Ishikawa (cell line): ENCODE data around the gene ACOX2.

ENCODE experiments used
- CEBPB ChIP-seq: IDR thresholded peaks from 2 replicates; pipeline ENCODE4 v1.6.1; 2012
- CREB1 ChIP-seq: IDR thresholded peaks from 2 replicates; pipeline ENCODE4 v1.6.1; 2012; ENCODE audit warnings: low read depth
- EP300 ChIP-seq: IDR thresholded peaks from 2 replicates; pipeline ENCODE4 v1.6.1; 2012; ENCODE audit warnings: borderline replicate concordance
- FOXM1 ChIP-seq: IDR thresholded peaks from 2 replicates; pipeline ENCODE4 v1.6.1; 2012; ENCODE audit warnings: low read depth, borderline replicate concordance
- NFIC ChIP-seq: IDR thresholded peaks from 2 replicates; pipeline ENCODE4 v1.6.1; 2012
- RAD21 ChIP-seq: IDR thresholded peaks from 2 replicates; pipeline ENCODE4 v1.6.1; 2012; ENCODE audit warnings: low read depth
- TAF1 ChIP-seq: IDR thresholded peaks from 2 replicates; pipeline ENCODE4 v1.6.1; 2012; ENCODE audit warnings: low read depth, mild to moderate bottlenecking
- TCF12 ChIP-seq: IDR thresholded peaks from 2 replicates; pipeline ENCODE4 v1.6.1; 2012; ENCODE audit warnings: low read depth
- TEAD4 ChIP-seq: IDR thresholded peaks from 2 replicates; pipeline ENCODE4 v1.6.1; 2012
- YY1 ChIP-seq: IDR thresholded peaks from 2 replicates; pipeline ENCODE4 v1.6.1; 2012; ENCODE audit warnings: low read depth
- ZBTB7A ChIP-seq: IDR thresholded peaks from 2 replicates; pipeline ENCODE4 v1.6.1; 2012; ENCODE audit warnings: low read depth
- TF ChIP-seq, protein P1 (sequence below): IDR thresholded peaks from 2 replicates; pipeline ENCODE4 v1.6.1; 2012; ENCODE audit warnings: low read depth, mild to moderate bottlenecking
- TF ChIP-seq, protein P2 (sequence below): IDR thresholded peaks from 2 replicates; pipeline ENCODE4 v1.6.1; 2012
- TF ChIP-seq, protein P3 (sequence below): IDR thresholded peaks from 2 replicates; pipeline ENCODE4 v1.6.1; 2012

ACOX2 gene

DNA sequence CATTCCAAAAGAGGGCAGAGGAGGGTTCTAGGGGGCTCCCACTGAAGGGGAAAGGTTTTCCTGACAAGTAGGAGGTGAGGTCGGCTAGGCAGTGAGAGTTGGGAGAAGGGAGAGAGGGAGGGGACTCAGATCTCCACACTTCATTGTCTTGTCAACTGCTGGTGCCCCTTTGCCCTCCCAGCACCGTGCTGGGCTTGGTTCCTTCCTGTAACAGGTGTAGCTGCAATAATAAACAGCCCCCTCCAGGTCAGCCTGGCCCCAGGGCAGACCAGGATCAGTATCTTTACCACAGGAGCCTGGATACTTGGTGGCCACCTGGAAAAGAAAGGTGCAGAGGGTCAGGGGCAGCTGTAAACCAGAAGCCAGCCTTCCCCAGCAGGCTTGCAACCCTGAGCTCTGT is 48.0 kb downstream of the ACOX2 start:
- TF ChIP-seq TEAD4 (no peak), EP300 (no peak)

DNA sequence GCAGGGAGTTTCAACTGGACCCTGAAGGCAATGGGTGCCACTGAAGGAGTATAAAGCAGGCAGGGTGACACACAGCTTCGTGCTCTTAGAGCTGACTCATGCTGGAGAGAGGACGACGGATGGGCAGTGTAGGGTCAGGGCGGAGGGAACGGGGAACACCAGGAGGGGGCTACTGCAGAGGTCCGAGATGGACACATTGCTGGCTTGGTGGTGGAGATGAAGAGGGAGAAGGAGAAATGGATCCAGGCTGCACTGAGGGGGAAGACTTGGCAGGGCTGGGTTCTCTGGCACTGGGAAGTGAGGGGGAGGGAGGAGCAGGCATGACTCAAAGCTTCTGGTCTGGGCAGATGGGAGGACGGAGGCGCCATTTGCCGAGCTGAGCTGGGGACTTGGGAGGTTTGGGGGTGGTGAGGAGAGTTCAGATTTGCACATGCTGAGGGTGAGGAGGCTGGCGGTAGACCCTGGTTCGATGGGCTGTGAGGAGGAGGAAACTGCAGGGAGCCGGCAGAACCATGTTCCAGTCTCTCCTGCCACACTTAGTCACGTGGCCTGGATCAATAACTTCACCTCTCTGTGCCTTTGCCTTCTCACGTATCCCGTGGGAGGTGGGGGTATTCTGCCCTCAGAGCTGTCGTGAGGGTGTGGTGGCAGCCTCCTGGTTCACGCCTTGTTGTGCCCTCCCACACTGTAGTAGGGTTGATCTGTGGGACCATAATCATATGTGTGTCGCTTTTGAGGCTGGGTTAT is 49.7 kb downstream of the ACOX2 start:
- TF ChIP-seq CREB1, result no peak

DNA sequence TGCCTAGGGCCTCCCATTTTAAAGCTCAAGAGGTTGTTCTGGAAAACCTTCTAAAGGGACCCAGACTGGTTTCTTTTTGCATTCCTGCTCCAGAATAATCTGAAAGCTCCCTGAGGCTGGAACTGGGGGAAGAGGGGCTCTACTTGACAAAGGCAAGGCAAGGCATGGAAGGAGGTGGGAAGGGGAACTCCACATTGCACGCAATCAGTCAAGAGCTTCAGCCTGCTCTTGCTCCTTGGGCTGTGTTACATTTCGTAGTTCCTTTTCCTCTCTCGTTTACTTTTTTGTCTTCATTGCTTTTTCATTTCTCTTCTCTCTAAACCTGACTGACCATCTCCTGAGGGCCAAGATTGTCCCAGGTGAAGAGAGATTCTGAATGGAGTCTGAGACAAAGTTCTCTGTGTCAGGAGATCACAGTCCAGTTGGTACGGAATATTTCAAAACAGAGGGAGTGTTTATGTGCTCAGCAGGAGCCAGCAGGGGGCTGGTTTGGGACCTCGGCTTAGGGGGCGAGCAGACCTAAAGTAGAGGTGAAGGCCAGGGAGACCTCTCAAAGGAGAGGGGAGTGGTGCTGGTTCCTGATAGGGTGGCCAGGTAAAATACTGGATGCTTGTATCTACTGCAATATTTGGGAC is 51.1 kb downstream of the ACOX2 start:
- TF ChIP-seq YY1 (no peak), TCF12 (no peak)

DNA sequence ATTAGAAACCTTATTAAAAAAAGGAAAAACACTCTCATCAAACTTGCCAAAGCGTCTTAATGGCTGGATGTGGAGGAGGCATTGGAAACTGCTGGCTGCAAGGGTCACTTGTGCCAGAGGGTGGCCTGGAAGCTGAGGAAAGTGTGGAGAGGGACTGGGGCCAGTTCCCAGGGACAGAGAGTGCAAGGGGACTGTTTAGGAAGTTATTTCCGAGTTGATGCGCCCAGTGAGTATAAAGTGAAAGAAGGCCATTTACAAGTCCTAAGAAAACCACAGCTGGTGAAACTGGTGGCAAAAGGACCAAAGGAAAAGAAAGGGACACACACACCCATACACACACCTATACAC is 52.3 kb downstream of the ACOX2 start:
- TF ChIP-seq NFIC (no peak), YY1 (no peak), TAF1 (no peak)
- TF ChIP-seq, protein P1, sequence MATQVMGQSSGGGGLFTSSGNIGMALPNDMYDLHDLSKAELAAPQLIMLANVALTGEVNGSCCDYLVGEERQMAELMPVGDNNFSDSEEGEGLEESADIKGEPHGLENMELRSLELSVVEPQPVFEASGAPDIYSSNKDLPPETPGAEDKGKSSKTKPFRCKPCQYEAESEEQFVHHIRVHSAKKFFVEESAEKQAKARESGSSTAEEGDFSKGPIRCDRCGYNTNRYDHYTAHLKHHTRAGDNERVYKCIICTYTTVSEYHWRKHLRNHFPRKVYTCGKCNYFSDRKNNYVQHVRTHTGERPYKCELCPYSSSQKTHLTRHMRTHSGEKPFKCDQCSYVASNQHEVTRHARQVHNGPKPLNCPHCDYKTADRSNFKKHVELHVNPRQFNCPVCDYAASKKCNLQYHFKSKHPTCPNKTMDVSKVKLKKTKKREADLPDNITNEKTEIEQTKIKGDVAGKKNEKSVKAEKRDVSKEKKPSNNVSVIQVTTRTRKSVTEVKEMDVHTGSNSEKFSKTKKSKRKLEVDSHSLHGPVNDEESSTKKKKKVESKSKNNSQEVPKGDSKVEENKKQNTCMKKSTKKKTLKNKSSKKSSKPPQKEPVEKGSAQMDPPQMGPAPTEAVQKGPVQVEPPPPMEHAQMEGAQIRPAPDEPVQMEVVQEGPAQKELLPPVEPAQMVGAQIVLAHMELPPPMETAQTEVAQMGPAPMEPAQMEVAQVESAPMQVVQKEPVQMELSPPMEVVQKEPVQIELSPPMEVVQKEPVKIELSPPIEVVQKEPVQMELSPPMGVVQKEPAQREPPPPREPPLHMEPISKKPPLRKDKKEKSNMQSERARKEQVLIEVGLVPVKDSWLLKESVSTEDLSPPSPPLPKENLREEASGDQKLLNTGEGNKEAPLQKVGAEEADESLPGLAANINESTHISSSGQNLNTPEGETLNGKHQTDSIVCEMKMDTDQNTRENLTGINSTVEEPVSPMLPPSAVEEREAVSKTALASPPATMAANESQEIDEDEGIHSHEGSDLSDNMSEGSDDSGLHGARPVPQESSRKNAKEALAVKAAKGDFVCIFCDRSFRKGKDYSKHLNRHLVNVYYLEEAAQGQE, result no peak

DNA sequence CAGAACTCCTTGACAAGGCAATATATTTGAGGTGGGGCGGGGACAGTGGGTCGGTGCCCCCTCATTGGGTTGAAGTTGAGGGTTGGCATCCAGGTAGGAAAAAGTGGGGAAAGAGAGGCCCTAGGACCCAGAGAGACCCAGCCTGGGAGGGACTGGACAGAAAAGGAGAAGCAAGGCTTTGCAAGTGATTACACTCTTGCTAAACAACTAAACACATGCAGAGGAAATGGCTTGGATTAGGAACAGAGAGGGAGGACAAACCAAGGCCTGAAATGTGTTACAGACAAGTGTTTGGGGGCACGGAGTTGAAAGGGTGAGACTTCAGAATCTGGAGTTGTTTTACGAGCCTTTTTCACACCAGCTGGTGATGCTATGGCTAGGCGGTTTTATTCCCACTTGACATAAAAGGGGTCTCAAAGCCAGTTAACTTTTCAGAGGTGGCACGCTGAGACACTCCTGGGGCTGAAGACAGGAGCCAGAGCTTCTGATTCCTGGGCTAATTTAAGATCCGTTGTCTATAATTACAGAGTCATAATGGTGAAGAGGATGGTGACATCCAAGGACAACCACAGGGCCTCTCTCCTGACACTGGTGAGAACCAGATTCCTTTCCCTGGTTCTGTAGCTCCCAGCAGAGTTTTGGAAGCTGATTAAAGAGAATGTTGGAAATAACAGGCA is 52.8 kb downstream of the ACOX2 start:
- TF ChIP-seq EP300 (no peak), TEAD4 (no peak), TAF1 (no peak), NFIC (no peak), FOXM1 (no peak), ZBTB7A (no peak), CREB1 (no peak), RAD21 (no peak), CEBPB (no peak)
- TF ChIP-seq, protein P1, result no peak
- TF ChIP-seq, protein P2, sequence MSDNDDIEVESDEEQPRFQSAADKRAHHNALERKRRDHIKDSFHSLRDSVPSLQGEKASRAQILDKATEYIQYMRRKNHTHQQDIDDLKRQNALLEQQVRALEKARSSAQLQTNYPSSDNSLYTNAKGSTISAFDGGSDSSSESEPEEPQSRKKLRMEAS, result no peak
- TF ChIP-seq, protein P3, sequence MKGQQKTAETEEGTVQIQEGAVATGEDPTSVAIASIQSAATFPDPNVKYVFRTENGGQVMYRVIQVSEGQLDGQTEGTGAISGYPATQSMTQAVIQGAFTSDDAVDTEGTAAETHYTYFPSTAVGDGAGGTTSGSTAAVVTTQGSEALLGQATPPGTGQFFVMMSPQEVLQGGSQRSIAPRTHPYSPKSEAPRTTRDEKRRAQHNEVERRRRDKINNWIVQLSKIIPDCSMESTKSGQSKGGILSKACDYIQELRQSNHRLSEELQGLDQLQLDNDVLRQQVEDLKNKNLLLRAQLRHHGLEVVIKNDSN, result no peak

DNA sequence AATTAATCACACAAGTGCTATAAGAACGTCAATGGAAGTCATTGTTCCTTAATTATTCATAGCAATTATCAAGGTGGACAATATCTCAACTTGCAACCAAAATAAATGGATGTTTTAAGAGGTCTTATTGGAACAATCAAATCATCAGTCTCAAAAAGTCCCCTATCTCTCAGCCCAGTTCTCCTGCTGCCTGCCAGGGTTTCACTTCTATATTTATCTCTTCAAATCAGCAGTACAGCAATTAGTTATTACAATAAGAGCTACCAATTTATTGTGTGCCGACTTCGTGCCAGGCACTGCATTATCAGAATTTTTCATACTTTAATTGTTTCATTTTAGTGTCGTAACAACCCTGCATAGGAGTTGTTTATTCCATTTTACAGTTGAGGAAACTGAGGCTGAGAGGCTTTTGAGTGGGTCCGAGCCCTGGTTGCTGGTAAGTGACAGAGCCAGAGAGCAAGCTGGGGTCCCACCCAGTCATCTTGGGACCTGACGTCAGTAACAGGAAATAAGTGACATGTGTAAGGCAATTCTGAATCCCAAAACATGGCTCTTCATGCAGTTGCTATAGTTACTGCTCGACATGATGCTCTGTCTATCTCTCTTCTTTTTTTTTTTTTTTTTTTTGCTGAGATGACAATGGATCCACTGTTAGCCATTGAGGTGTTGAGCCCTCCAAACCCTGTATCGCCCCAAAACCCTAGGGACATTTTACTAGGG is 53.9 kb downstream of the ACOX2 start:
- TF ChIP-seq, protein P1, result no peak
- no peak for TF ChIP-seq RAD21
- no peak for TF ChIP-seq TCF12
- TF ChIP-seq CEBPB, result no peak
- TF ChIP-seq, protein P2, result no peak
